NCI-H345 treated with DMSO at 0.1 percent for 48 hours (cell line): ENCODE data around the gene GMCL1.
"Not testable (repeated sequence)": the region's sequence is repeated elsewhere in the genome, so short reads cannot be mapped to it uniquely, and the experiment has no call there.

Experiments
- DNase-seq: peaks from one replicate; lab custom pipeline; 2025; ENCODE audit not compliant: unreplicated experiment; lab: John Stamatoyannopoulos, UW

Gene GMCL1

GRCh38 chr2:69847068-69847828 lies 17.8 kb downstream of the GMCL1 start:
- no peak for DNase-seq

- no peak for DNase-seq
These were observed 18.8 kb downstream of the GMCL1 start for GRCh38 chr2:69848186-69848790.

GRCh38 chr2:69858261-69858660 lies 28.8 kb downstream of the GMCL1 start:
- no peak for DNase-seq

GRCh38 chr2:69863298-69863697 lies 33.8 kb downstream of the GMCL1 start:
- DNase-seq, result no peak

- DNase-seq, result no peak
These were observed 59.0 kb downstream of the GMCL1 start for GRCh38 chr2:69888451-69888850.

- DNase-seq, result no peak
These were observed 59.8 kb downstream of the GMCL1 start for GRCh38 chr2:69889302-69889701.

GRCh38 chr2:69890881-69891280 lies 61.4 kb downstream of the GMCL1 start:
- no peak for DNase-seq

- not testable (repeated sequence) for DNase-seq
These were observed 63.5 kb downstream of the GMCL1 start for GRCh38 chr2:69892838-69893424.

- peak; percentile 58 for DNase-seq
These were observed 64.5 kb downstream of the GMCL1 start, which contains the start of gene SNRNP27 for GRCh38 chr2:69893684-69894551. SNRNP27 (plus strand) TSS chr2:69893956; CDS start chr2:69893985, 29 bp downstream.

GRCh38 chr2:69894737-69895136 lies 65.3 kb downstream of the GMCL1 start:
- not testable (repeated sequence) for DNase-seq

- no peak for DNase-seq
These were observed 72.9 kb downstream of the GMCL1 start for GRCh38 chr2:69902213-69902922.

- DNase-seq, result no peak
These were observed 77.8 kb downstream of the GMCL1 start for GRCh38 chr2:69907216-69907615.

GRCh38 chr2:69911985-69912563 lies 82.6 kb downstream of the GMCL1 start:
- DNase-seq, result peak; percentile 44

- DNase-seq, result peak; percentile 99
These were observed 84.9 kb downstream of the GMCL1 start for GRCh38 chr2:69914164-69914949.

GRCh38 chr2:69914950-69915945 lies 85.8 kb downstream of the GMCL1 start, which contains the start of gene MXD1:
MXD1 (plus strand) TSS chr2:69915109; CDS start chr2:69915331, 222 bp downstream.
- no peak for DNase-seq

GRCh38 chr2:69916106-69916505 lies 86.6 kb downstream of the GMCL1 start:
- DNase-seq, result no peak

- DNase-seq, result no peak
These were observed 88.4 kb downstream of the GMCL1 start for GRCh38 chr2:69917852-69918251.

- DNase-seq, result no peak
These were observed 88.9 kb downstream of the GMCL1 start for GRCh38 chr2:69918401-69918800.
